ENCODE results near the gene NYAP2. TPM values are rescaled to one million over a fixed set of nuclear protein-coding genes. Genes with fewer than 3 reads are reported as not detected.

Gene NYAP2
- total and polyA plus RNA-seq, 2 of the 4 experiments (the other 2 are of a cell fraction): not detected

DNA sequence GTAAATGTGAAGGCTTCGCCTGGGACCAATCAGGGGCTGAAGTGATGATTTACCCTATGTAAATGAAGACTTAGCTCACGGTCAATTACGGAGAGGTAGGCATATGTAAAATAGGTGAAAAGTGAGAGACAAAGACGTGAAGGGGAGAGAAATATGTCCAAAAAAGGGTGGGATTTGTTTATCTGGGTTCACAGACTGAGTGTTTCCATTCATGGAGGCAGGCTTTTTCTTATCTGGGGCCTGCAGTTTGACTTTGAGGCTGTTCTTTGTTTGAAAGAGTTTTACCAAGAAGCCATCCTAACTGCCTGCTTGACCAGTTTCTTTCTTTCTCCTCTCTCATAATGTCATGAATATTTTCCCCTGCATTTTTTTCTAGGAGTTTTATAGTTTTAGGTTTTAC lies 202.7 kb downstream of the NYAP2 start:
- POLR2A ChIA-PET (ENCODE audit: unreplicated experiment): no interaction called here
- Histone ChIP-seq H2AFZ (replicated peaks; ENCODE audit: low read length, poor library complexity) (no peak overlapping the region), H3K9me3 (ENCODE audit: control insufficient read depth, insufficient read depth, low read length) (no peaks in the 10 kb centered on the region), H2BK120ac (ENCODE audit: low read depth, low read length) (no peak overlapping the region), H3K56ac (ENCODE audit: extremely low read depth, insufficient read depth, low read length) (no peak overlapping the region), H4K8ac (ENCODE audit: low read depth in 2 of 2, low read length in 2 of 2) (no peak overlapping the region), H2AK9ac (replicated peaks; ENCODE audit: low read depth, low read length, poor library complexity) (no peak overlapping the region), H4K20me1 (ENCODE audit: insufficient read depth, low read length) (no peaks in the 10 kb centered on the region), H3K27ac (ENCODE audit: insufficient read depth, low read length) (no peak overlapping the region), H4K5ac (ENCODE audit: low read depth, low read length) (no peak overlapping the region), H2BK20ac (ENCODE audit: low read depth, low read length) (no peak overlapping the region), H3K14ac (replicated peaks; ENCODE audit: low read depth, low read length) (no peak overlapping the region), H3K36me3 (ENCODE audit: control insufficient read depth, insufficient read depth, low read length) (no peaks in the 10 kb centered on the region), H3K9ac (ENCODE audit: low read depth, low read length) (no peak overlapping the region), H3K4me3 (ENCODE audit: insufficient read depth, low read depth, low read length) (no peak overlapping the region), H3K18ac (ENCODE audit: low read depth, low read length) (no peak overlapping the region), H2BK15ac (ENCODE audit: low read depth, low read length) (no peak overlapping the region), H3K27me3 (ENCODE audit: control insufficient read depth, insufficient read depth, low read length) (no peaks in the 10 kb centered on the region), H3K4me1 (ENCODE audit: control insufficient read depth, insufficient read depth, low read length) (no peaks in the 10 kb centered on the region), H2AK5ac (ENCODE audit: low read depth, low read length) (no peak overlapping the region), H2BK5ac (ENCODE audit: low read depth, low read length, poor library complexity, severe bottlenecking) (no peak overlapping the region), H3K4me2 (ENCODE audit: low read depth, low read length) (no peak overlapping the region), H3K23ac (ENCODE audit: low read depth, low read length) (no peak overlapping the region), H3K4ac (ENCODE audit: low read depth, low read length) (no peak overlapping the region), H3K79me1 (ENCODE audit: low read depth in 1 of 2, low read length in 2 of 2) (no peaks in the 10 kb centered on the region), H3K9me1 (ENCODE audit: insufficient read depth, low read length) (no peaks in the 10 kb centered on the region), H4K91ac (ENCODE audit: insufficient read depth, low read depth, low read length) (no peak overlapping the region)
- intact Hi-C loops (cut with micrococcal nuclease) (no loop called here), dilution Hi-C loops (cut with HindIII; ENCODE audit: low sequenced_read_pairs, unreplicated experiment) (no loop called here), in situ Hi-C loops (cut with MboI; ENCODE audit: low sequenced_read_pairs) (no loop called here)
- no TSS peak for BruUV-seq (replicated peaks)
- DNase-seq: no peak
- no peak for ATAC-seq (ENCODE audit: low read depth)
- 71% methylated on average over 3 of the region's 4 CpGs; no CpG with 5 or more reads in 1 of the 2 experiments for WGBS, 2 experiments (ENCODE audit: extremely low coverage in 2 of 2, insufficient read length in 1 of 2)
- no peak for TF ChIP-seq MXI1 (IDR thresholded peaks at IDR 0.05; ENCODE audit: borderline replicate concordance, low read depth, low read length)
- TF ChIP-seq BHLHE40 (IDR thresholded peaks at IDR 0.05; ENCODE audit: low read depth, low read length): no peak
- TF ChIP-seq MAFK (IDR thresholded peaks at IDR 0.05; ENCODE audit: low read depth, low read length): no peak
- TF ChIP-seq CHD1 (IDR thresholded peaks at IDR 0.05; ENCODE audit: low read depth, low read length): no peak
- no peak for TF ChIP-seq RFX5 (IDR thresholded peaks at IDR 0.05; ENCODE audit: low read depth, low read length)
- TF ChIP-seq POLR2A (IDR thresholded peaks at IDR 0.05; ENCODE audit: low read depth, low read length): no peak
- CTCF ChIA-PET: no interaction called here
